ENCODE data around the gene DNASE1L2.

DNA sequence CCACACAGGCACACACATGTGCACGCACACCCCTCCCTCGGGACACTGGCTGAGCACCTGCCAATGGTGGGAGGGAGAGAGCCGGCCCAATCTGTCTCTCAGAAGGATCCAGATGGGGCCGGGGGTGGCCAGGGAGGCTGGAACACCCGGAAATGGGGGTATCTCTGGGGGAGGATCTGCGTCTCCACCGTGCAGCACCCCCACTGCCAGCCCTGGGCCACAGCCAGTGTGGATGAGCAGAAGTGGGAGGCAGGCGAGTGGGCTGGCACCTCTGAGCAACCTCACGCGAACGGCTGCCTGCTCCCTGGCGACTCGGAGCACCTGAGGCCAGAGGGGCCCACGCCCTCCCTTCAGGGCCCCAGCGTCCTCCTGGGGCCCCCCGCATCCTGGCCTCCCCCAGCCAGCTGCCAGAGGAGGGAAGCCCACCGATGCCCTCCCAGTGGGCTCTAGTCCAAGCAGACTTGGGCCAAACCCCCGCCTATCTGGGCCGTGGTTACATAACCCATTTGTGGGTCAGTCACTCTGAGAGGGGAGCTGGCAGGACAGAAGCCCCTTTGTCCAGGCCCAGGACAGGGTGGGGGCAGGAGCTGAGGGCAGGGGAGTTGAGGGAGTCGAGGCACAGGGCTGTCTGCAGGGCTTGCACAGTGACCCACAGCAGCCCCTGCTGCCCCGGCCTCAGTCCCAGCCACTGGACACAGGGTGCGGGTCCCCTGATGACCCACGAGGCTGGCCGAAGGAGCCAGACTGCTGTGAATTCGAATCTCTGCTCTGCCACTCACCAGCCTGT, 45.4 kb upstream of the DNASE1L2 start:
- TF ChIP-seq, protein P1, sequence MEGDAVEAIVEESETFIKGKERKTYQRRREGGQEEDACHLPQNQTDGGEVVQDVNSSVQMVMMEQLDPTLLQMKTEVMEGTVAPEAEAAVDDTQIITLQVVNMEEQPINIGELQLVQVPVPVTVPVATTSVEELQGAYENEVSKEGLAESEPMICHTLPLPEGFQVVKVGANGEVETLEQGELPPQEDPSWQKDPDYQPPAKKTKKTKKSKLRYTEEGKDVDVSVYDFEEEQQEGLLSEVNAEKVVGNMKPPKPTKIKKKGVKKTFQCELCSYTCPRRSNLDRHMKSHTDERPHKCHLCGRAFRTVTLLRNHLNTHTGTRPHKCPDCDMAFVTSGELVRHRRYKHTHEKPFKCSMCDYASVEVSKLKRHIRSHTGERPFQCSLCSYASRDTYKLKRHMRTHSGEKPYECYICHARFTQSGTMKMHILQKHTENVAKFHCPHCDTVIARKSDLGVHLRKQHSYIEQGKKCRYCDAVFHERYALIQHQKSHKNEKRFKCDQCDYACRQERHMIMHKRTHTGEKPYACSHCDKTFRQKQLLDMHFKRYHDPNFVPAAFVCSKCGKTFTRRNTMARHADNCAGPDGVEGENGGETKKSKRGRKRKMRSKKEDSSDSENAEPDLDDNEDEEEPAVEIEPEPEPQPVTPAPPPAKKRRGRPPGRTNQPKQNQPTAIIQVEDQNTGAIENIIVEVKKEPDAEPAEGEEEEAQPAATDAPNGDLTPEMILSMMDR (IDR thresholded peaks at IDR 0.05), result no peak
- TF ChIP-seq POLR2A (IDR thresholded peaks at IDR 0.05), result no peak

All from testis (tissue), 2 donors.